Gastrocnemius medialis (tissue), 4 donors: ENCODE results near the gene LRRK1. TPM values are rescaled to one million over a fixed set of nuclear protein-coding genes. Genes with fewer than 3 reads are reported as not detected.

Experiments used
- ATAC-seq, 2 donors: fragments of 150-250 bp; one replicate each; pipeline ENCODE4 v1.9.1; 2016
- DNase-seq, 2 donors: peaks; one replicate each; pipeline ENCODE4 v3.0.0-alpha.2; 2019
- H3K27ac ChIP-seq, 4 donors: fragments of 200-600 bp; sonication (generic); 1 replicate in 1 of 4; 2 replicates in 3 of 4; pipeline ENCODE4 v1.5.1; 2016 to 2018; ENCODE audit warnings: mild to moderate bottlenecking in 2 of 4, moderate library complexity in 1 of 4
- H3K27me3 ChIP-seq, 3 donors: fragments of 200-600 bp; sonication (generic) in 2 of 3; 1 replicate in 1 of 3; 2 replicates in 2 of 3; pipeline versions ENCODE4 v1.5.1 to v1.6.0; 2016 to 2019; ENCODE audit warnings: mild to moderate bottlenecking in 1 of 3, moderate library complexity in 1 of 3
- H3K36me3 ChIP-seq, 2 donors: fragments of 200-600 bp; sonication (generic) in 1 of 2; one replicate each; pipeline ENCODE4 v1.5.1; 2017 to 2018
- H3K4me1 ChIP-seq, 2 donors: fragments of 200-600 bp; sonication (generic) in 1 of 2; one replicate each; pipeline ENCODE4 v1.5.1; 2016 to 2017; ENCODE audit warnings: mild to moderate bottlenecking in 2 of 2
- H3K4me3 ChIP-seq, 4 donors: fragments of 200-600 bp; sonication (generic) in 3 of 4; 1 replicate in 1 of 4; 2 replicates in 3 of 4; pipeline ENCODE4 v1.5.1; 2016 to 2019; ENCODE audit warnings: mild to moderate bottlenecking in 2 of 4
- H3K9me3 ChIP-seq, 3 donors: fragments of 200-600 bp; sonication (generic) in 2 of 3; 1 replicate in 1 of 3; 2 replicates in 2 of 3; pipeline ENCODE4 v1.5.1; 2016 to 2019
- POLR2A ChIP-seq, 2 donors: fragments of 450-650 bp; IDR thresholded peaks; one replicate each; pipeline ENCODE4 v1.6.1; 2017; ENCODE audit warnings: antibody characterized with exemption in 2 of 2, mild to moderate bottlenecking in 2 of 2, moderate library complexity in 2 of 2
- in situ Hi-C, 4 donors: fragments of 200-750 bp; cut with MboI; loops; one replicate each; pipeline versions ENCODE4 v1.15.0 to v1.8.0; 2017; ENCODE audit warnings: low sequenced_read_pairs in 4 of 4
- intact Hi-C: fragments of 100-400 bp; cut with DNase I; formaldehyde crosslinking; loops from one replicate; pipeline ENCODE4 v1.15.1; 2023; ENCODE audit warnings: low total_unique reads
- total RNA-seq, 4 donors: library from RNA; depleted of rRNA; stranded (reverse); fragments of >200 nt; gene quantifications; one replicate each; pipeline versions ENCODE4 v1.1.0 to v1.2.3, GENCODE V29; 2016
- TF ChIP-seq, protein P1 (sequence below), 5 experiments: fragments of 450-650 bp in 3 of 5; fragments of 200-600 bp in 2 of 5; sonication (generic) in 2 of 5; IDR thresholded peaks in 4 of 5; conservative IDR thresholded peaks in 1 of 5; 1 replicate in 4 of 5; 2 replicates in 1 of 5; pipeline ENCODE4 v1.5.1; 2016 to 2019; ENCODE audit warnings: antibody characterized with exemption in 5 of 5, mild to moderate bottlenecking in 3 of 5, moderate library complexity in 3 of 5

Gene LRRK1
- total RNA-seq, 4 donors from 2014 or later: 0.87 to 5.6 (median 1.7) TPM

DNA sequence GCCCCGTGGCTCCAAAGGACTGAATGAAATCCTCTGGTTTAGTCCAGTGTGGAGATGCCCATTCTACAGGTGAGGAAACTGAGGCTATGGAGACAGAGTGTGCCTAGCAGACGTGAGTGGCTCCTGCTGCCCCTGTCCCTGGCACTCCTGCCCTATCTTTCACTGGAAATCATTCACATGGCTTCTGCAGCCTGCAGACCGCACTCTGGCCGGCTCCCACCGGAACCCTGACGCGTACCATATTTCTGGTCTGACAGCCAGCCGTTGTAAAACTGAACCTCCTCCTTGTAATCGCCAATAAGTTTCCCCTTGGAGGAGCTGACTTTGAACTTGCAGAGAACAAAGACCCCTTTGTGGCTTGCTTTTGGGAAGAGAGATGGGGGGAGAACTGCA is 196.2 kb downstream of the LRRK1 start:
- Histone ChIP-seq H3K4me3 (no peak overlapping the region), H3K27ac (no peak overlapping the region), H3K4me1 (no peaks in the 10 kb centered on the region), H3K27me3 (no peaks in the 10 kb centered on the region), H3K36me3 (no peaks in the 10 kb centered on the region), H3K9me3 (no peaks in the 10 kb centered on the region)
- ATAC-seq: no peak
- DNase-seq: no peak
- TF ChIP-seq, protein P1, sequence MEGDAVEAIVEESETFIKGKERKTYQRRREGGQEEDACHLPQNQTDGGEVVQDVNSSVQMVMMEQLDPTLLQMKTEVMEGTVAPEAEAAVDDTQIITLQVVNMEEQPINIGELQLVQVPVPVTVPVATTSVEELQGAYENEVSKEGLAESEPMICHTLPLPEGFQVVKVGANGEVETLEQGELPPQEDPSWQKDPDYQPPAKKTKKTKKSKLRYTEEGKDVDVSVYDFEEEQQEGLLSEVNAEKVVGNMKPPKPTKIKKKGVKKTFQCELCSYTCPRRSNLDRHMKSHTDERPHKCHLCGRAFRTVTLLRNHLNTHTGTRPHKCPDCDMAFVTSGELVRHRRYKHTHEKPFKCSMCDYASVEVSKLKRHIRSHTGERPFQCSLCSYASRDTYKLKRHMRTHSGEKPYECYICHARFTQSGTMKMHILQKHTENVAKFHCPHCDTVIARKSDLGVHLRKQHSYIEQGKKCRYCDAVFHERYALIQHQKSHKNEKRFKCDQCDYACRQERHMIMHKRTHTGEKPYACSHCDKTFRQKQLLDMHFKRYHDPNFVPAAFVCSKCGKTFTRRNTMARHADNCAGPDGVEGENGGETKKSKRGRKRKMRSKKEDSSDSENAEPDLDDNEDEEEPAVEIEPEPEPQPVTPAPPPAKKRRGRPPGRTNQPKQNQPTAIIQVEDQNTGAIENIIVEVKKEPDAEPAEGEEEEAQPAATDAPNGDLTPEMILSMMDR (IDR thresholded peaks at IDR 0.05 in 4 of 5, conservative IDR thresholded peaks at IDR 0.05 in 1 of 5): no peak
- TF ChIP-seq POLR2A (IDR thresholded peaks at IDR 0.05): no peak
- intact Hi-C loops (no loop called here), in situ Hi-C loops (no loop called here)

DNA sequence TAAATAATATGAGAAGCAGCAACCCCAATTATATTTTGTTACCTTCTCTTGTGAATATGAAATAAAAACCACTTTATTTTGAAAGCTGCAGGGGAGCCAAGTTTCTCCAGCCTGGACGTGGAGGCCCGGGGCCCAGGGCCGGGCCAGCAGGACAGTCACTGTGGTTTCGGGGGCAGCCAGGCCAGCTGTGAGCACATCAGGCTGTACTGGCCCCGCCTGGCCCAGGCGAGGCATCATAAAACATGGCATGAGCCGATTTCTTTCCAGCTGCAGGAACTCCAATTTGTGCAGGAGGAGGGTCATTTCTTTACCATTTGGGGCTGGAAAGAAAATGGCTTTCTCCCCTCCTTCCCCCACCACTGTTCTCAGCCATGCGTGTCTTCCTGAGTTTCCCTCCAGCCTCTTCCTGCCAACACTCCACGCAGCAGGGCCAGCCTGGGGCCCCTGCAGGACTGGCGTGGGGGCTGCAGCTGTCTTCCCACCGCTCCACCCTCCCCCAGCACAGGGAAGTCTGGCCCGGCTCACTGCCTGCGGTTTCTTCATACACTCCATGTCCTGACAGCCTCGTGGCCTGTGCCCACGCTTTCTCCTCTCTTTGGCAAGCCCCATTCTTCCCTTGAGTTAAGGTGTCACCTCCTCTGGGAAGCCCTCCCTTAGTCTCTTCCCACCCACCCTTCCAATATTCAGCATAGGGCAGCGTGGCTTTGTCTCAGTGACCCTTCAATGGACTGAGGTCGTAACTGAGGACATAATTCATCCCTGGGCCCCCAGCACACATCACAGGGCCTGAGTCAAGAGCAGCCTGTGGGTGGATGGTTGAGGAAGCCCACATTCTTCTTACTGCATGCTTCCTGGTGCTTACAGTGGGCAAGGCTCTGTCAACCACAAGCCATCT is 196.9 kb downstream of the LRRK1 start:
- no peak for TF ChIP-seq POLR2A (IDR thresholded peaks at IDR 0.05)
- TF ChIP-seq, protein P1 (IDR thresholded peaks at IDR 0.05 in 4 of 5, conservative IDR thresholded peaks at IDR 0.05 in 1 of 5): no peak
- H3K27ac ChIP-seq: no peak overlapping the region
- H3K36me3 ChIP-seq: no peaks in the 10 kb centered on the region
- intact Hi-C loops (no loop called here), in situ Hi-C loops (no loop called here)
- H3K9me3 ChIP-seq: no peaks in the 10 kb centered on the region
- peaks cover 3 to 4% of the 10 kb centered on the region in 2 donors for H3K4me1 ChIP-seq
- H3K27me3 ChIP-seq: no peaks in the 10 kb centered on the region
- DNase-seq (peak in 1 of 2 donors; percentile 36), ATAC-seq (peak in 1 of 2 donors; percentile 26)
- no peak overlapping the region for H3K4me3 ChIP-seq

DNA sequence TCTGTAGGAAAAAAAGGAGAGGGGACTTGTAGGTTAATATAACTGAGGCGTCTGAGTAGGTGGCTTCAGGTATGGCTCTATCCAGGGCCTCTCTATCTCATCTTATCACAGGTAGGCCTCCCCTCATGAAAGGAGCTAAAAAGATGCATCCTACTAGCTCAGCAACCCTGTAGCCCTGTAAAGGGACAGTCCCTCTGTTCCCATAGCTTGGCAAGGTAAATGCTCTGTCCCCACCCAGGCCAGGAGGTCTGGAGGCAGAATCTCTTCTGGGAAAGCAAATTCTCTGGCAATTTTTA is 197.5 kb downstream of the LRRK1 start:
- in situ Hi-C loops: no loop called here
- Histone ChIP-seq H3K4me1 (peaks cover 9 to 10% of the 10 kb centered on the region in 2 donors), H3K27ac (no peak overlapping the region), H3K36me3 (no peaks in the 10 kb centered on the region), H3K27me3 (no peaks in the 10 kb centered on the region), H3K4me3 (no peak overlapping the region), H3K9me3 (no peaks in the 10 kb centered on the region)
- TF ChIP-seq, protein P1 (IDR thresholded peaks at IDR 0.05 in 4 of 5, conservative IDR thresholded peaks at IDR 0.05 in 1 of 5): no peak
- TF ChIP-seq POLR2A (IDR thresholded peaks at IDR 0.05): no peak
- ATAC-seq (no peak), DNase-seq (no peak)
- intact Hi-C loops: no loop called here

DNA sequence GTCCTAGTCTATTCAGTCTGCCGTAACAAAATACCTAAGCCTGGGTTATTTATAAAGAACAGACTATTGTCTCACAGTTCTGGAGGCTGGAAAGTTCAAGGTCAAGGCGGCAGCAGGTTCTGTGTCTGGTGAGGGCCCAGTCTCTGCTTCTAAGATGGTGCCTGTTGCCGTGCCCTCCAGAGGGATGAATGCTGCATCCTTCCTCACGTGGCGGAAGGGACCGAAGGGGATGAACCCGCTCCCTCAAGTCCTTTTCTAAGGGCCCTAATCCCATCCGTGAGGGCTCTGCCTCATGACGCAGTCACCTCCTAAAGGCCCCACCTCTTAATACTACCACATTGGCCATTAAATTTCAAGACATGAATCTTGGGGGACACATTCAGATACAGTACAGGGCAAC is 199.0 kb downstream of the LRRK1 start:
- Histone ChIP-seq H3K36me3 (no peaks in the 10 kb centered on the region), H3K27me3 (no peaks in the 10 kb centered on the region), H3K4me1 (peaks cover 13 to 17% of the 10 kb centered on the region in 2 donors), H3K9me3 (no peaks in the 10 kb centered on the region), H3K4me3 (no peak overlapping the region), H3K27ac (no peak overlapping the region)
- in situ Hi-C loops (no loop called here), intact Hi-C loops (no loop called here)
- DNase-seq (no peak), ATAC-seq (no peak)
- TF ChIP-seq, protein P1 (IDR thresholded peaks at IDR 0.05 in 4 of 5, conservative IDR thresholded peaks at IDR 0.05 in 1 of 5): no peak
- no peak for TF ChIP-seq POLR2A (IDR thresholded peaks at IDR 0.05)
